H1 (cell line): Measurements from ENCODE around the gene STXBP5. TPM values are rescaled to one million over a fixed set of nuclear protein-coding genes. Genes with fewer than 3 reads are reported as not detected.

Source experiments
- CTCF ChIA-PET: fragments of 300-600 bp; sonication (Branson Sonifier 250); formaldehyde crosslinking; loops from one replicate; lab custom pipeline; 2021; ENCODE audit not compliant: partially characterized antibody; lab: Charles Lee
- POLR2A ChIA-PET: fragments of 300-600 bp; sonication (Branson Sonifier 250); formaldehyde crosslinking; loops from one replicate; lab custom pipeline; 2021; ENCODE audit warnings: inconsistent platforms; ENCODE audit not compliant: partially characterized antibody; lab: Charles Lee
- DNase-seq, 2 experiments: peaks; one replicate each; pipeline versions ENCODE4 v3.0.0 to v3.0.0-alpha.2; 2010 to 2022; ENCODE audit warnings: low spot score in 2 of 2, low read depth in 1 of 2, mixed read lengths in 1 of 2
- FAIRE-seq: peaks from 2 replicates; lab custom pipeline; 2011; peaks lifted over from hg19 to GRCh38; lab: Jason Lieb, UNC
- H2AFZ ChIP-seq: 2 replicates; pipeline ENCODE4 v1.8.1; 2012; ENCODE audit warnings: low read length, inconsistent platforms
- H2AK5ac ChIP-seq: 2 replicates; pipeline ENCODE4 v1.6.1; 2013; ENCODE audit warnings: low read depth, low read length
- H2BK120ac ChIP-seq: replicated peaks from 2 replicates; pipeline ENCODE3; 2013; ENCODE audit warnings: low read depth, low read length, inconsistent platforms
- H2BK12ac ChIP-seq: 2 replicates; pipeline ENCODE4 v1.6.1; 2013; ENCODE audit warnings: low read depth, low read length
- H2BK15ac ChIP-seq: 2 replicates; pipeline ENCODE4 v1.6.1; 2013; ENCODE audit warnings: low read length
- H2BK20ac ChIP-seq: 2 replicates; pipeline ENCODE4 v1.6.1; 2013; ENCODE audit warnings: low read length
- H2BK5ac ChIP-seq: 2 replicates; pipeline ENCODE4 v1.6.1; 2013; ENCODE audit warnings: low read depth, low read length
- H3K14ac ChIP-seq: 2 replicates; pipeline ENCODE4 v1.6.1; 2013; ENCODE audit warnings: inconsistent platforms; ENCODE audit not compliant: insufficient read length
- H3K18ac ChIP-seq: 2 replicates; pipeline ENCODE4 v1.6.1; 2013; ENCODE audit warnings: low read length; ENCODE audit errors: extremely low read depth
- H3K23ac ChIP-seq: 2 replicates; pipeline ENCODE4 v1.6.1; 2013; ENCODE audit warnings: inconsistent platforms; ENCODE audit not compliant: insufficient read length
- H3K23me2 ChIP-seq: 2 replicates; pipeline ENCODE4 v1.6.1; 2013; ENCODE audit warnings: low read depth, low read length
- H3K27ac ChIP-seq: 2 replicates; pipeline ENCODE4 v1.6.1; 2011; ENCODE audit warnings: low read depth, low read length, inconsistent platforms
- H3K27me3 ChIP-seq, 4 experiments: replicated peaks in 1 of 4; 1 replicate in 1 of 4; 2 replicates in 3 of 4; pipeline versions ENCODE4 v1.6.1 to v1.8.1; 2011 to 2013; ENCODE audit warnings: low read length in 3 of 4, mild to moderate bottlenecking in 3 of 4, inconsistent platforms in 2 of 4, mixed read lengths in 2 of 4, moderate library complexity in 1 of 4; ENCODE audit not compliant: control insufficient read depth in 3 of 4, insufficient read depth in 3 of 4; ENCODE audit errors: extremely low read depth in 1 of 4
- H3K36me3 ChIP-seq, 4 experiments: 2 replicates each; pipeline versions ENCODE4 v1.6.1 to v1.8.1; 2011 to 2013; ENCODE audit warnings: mild to moderate bottlenecking in 4 of 4, low read length in 3 of 4, moderate library complexity in 2 of 4, control low read depth in 1 of 4, inconsistent platforms in 1 of 4; ENCODE audit not compliant: insufficient read depth in 4 of 4, control insufficient read depth in 2 of 4
- H3K4ac ChIP-seq: replicated peaks from 2 replicates; pipeline ENCODE3; 2013; ENCODE audit warnings: low read length, low read depth, mixed read lengths, inconsistent platforms; ENCODE audit not compliant: insufficient read length
- H3K4me1 ChIP-seq, 4 experiments: replicated peaks in 1 of 4; 1 replicate in 1 of 4; 2 replicates in 3 of 4; pipeline versions ENCODE4 v1.6.1 to v1.8.1; 2011 to 2013; ENCODE audit warnings: low read length in 3 of 4, inconsistent platforms in 2 of 4, mixed read lengths in 1 of 4; ENCODE audit not compliant: insufficient read depth in 4 of 4, control insufficient read depth in 3 of 4
- H3K4me2 ChIP-seq, 2 experiments: 2 replicates each; pipeline versions ENCODE4 v1.6.1 to v1.8.1; 2011 to 2013; ENCODE audit warnings: low read depth in 2 of 2, low read length in 2 of 2, control low read depth in 1 of 2, inconsistent platforms in 1 of 2, mild to moderate bottlenecking in 1 of 2; ENCODE audit not compliant: insufficient read depth in 1 of 2
- H3K4me3 ChIP-seq, 4 experiments: fragments of 200-600, 300-600 bp in 1 of 4; sonication (generic), shearing (Covaris generic), sonication (Bioruptor Twin) in 1 of 4; 2 replicates each; pipeline versions ENCODE4 v1.5.1 to v1.8.1; 2011 to 2016; ENCODE audit warnings: low read length in 4 of 4, low read depth in 3 of 4, control low read depth in 2 of 4, inconsistent platforms in 2 of 4, mild to moderate bottlenecking in 2 of 4, mixed read lengths in 1 of 4, moderate library complexity in 1 of 4; ENCODE audit not compliant: insufficient read depth in 2 of 4; ENCODE audit errors: extremely low read depth in 1 of 4
- H3K56ac ChIP-seq: replicated peaks from 2 replicates; pipeline ENCODE3; 2013; ENCODE audit warnings: low read depth, mild to moderate bottlenecking, mixed read lengths, low read length, inconsistent platforms; ENCODE audit not compliant: insufficient read length
- H3K79me1 ChIP-seq: 2 replicates; pipeline ENCODE4 v1.6.1; 2013; ENCODE audit warnings: low read depth, low read length, control low read depth
- H3K79me2 ChIP-seq, 2 experiments: 2 replicates each; pipeline versions ENCODE4 v1.6.1 to v1.8.1; 2012 to 2013; ENCODE audit warnings: low read length in 2 of 2, mild to moderate bottlenecking in 2 of 2, inconsistent platforms in 1 of 2; ENCODE audit not compliant: insufficient read depth in 2 of 2, control insufficient read depth in 1 of 2
- H3K9ac ChIP-seq, 4 experiments: replicated peaks in 1 of 4; 1 replicate in 1 of 4; 2 replicates in 3 of 4; pipeline versions ENCODE4 v1.6.1 to v1.8.1; 2011 to 2013; ENCODE audit warnings: low read depth in 3 of 4, low read length in 3 of 4, control low read depth in 2 of 4, mild to moderate bottlenecking in 2 of 4, moderate library complexity in 2 of 4, inconsistent platforms in 1 of 4; ENCODE audit errors: extremely low read depth in 1 of 4
- H3K9me3 ChIP-seq, 2 experiments: 2 replicates each; pipeline versions ENCODE4 v1.6.1 to v1.8.1; 2012 to 2013; ENCODE audit warnings: mild to moderate bottlenecking in 2 of 2, moderate library complexity in 2 of 2, control low read depth in 1 of 2, inconsistent platforms in 1 of 2, low read depth in 1 of 2, low read length in 1 of 2, mixed read lengths in 1 of 2; ENCODE audit not compliant: insufficient read depth in 2 of 2
- H4K20me1 ChIP-seq, 2 experiments: replicated peaks in 1 of 2; 2 replicates each; pipeline versions ENCODE3 to v1.8.1; 2011 to 2013; ENCODE audit warnings: inconsistent platforms in 2 of 2, low read length in 2 of 2, mild to moderate bottlenecking in 1 of 2; ENCODE audit not compliant: insufficient read depth in 2 of 2, control insufficient read depth in 1 of 2
- H4K5ac ChIP-seq: 2 replicates; pipeline ENCODE4 v1.6.1; 2013; ENCODE audit warnings: low read length, low read depth, mixed read lengths, inconsistent platforms; ENCODE audit not compliant: insufficient read length
- H4K8ac ChIP-seq: 2 replicates; pipeline ENCODE4 v1.8.0; 2013; ENCODE audit warnings: mild to moderate bottlenecking, moderate library complexity, low read length, inconsistent platforms; ENCODE audit not compliant: insufficient read depth; ENCODE audit errors: extremely low read depth
- H4K91ac ChIP-seq: replicated peaks from 2 replicates; pipeline ENCODE3; 2013; ENCODE audit warnings: low read length, mixed read lengths, inconsistent platforms; ENCODE audit not compliant: insufficient read length
- BRCA1 ChIP-seq: IDR thresholded peaks from 2 replicates; pipeline ENCODE4 v1.6.1; 2012; ENCODE audit warnings: low read depth, low read length, improper control_type of control experiment
- CREB1 ChIP-seq: IDR thresholded peaks from 2 replicates; pipeline ENCODE4 v1.6.1; 2012; ENCODE audit warnings: inconsistent platforms
- CTBP2 ChIP-seq: IDR thresholded peaks from 2 replicates; pipeline ENCODE4 v1.7.0; 2011; ENCODE audit warnings: borderline replicate concordance, mild to moderate bottlenecking, moderate library complexity, mixed read lengths, low read length; ENCODE audit not compliant: insufficient read depth, insufficient read length
- KDM5A ChIP-seq: fragments of 200-600 bp; IDR thresholded peaks from 2 replicates; pipeline ENCODE4 v1.7.1; 2012; ENCODE audit warnings: mild to moderate bottlenecking, low read length, inconsistent platforms, mixed read lengths
- NRF1 ChIP-seq: IDR thresholded peaks from 2 replicates; pipeline ENCODE4 v1.6.1; 2011; ENCODE audit warnings: mild to moderate bottlenecking, low read depth, low read length, improper control_type of control experiment
- POLR2A ChIP-seq, 2 experiments: IDR thresholded peaks; 1 replicate in 1 of 2; 2 replicates in 1 of 2; pipeline ENCODE4 v1.6.1; 2011; ENCODE audit warnings: low read depth in 2 of 2, low read length in 2 of 2, mild to moderate bottlenecking in 2 of 2; ENCODE audit errors: control extremely low read depth in 1 of 2
- RNF2 ChIP-seq: fragments of 200-900, 300-1000 bp; sonication (generic); IDR thresholded peaks from 2 replicates; pipeline ENCODE4 v1.7.1; 2016; ENCODE audit warnings: borderline replicate concordance, low read depth, mild to moderate bottlenecking, antibody characterized with exemption, low read length; ENCODE audit not compliant: poor library complexity, severe bottlenecking; ENCODE audit errors: missing control alignments
- SAP30 ChIP-seq: fragments of 300-600 bp; sonication (generic); IDR thresholded peaks from 2 replicates; pipeline ENCODE4 v1.7.1; 2012; ENCODE audit warnings: low read length, moderate library complexity, mild to moderate bottlenecking, inconsistent platforms; ENCODE audit not compliant: insufficient read depth, insufficient replicate concordance
- SP2 ChIP-seq: IDR thresholded peaks from 2 replicates; pipeline ENCODE4 v1.6.1; 2012; ENCODE audit warnings: mild to moderate bottlenecking, low read length, inconsistent platforms
- TAF7 ChIP-seq: optimal IDR thresholded peaks from 2 replicates; pipeline ENCODE3; 2011; ENCODE audit warnings: low read depth, mild to moderate bottlenecking, inconsistent platforms, low read length, moderate library complexity, borderline replicate concordance
- TBP ChIP-seq: IDR thresholded peaks from 2 replicates; pipeline ENCODE4 v1.6.1; 2011; ENCODE audit warnings: low read depth, low read length, improper control_type of control experiment
- TEAD4 ChIP-seq: IDR thresholded peaks from 2 replicates; pipeline ENCODE4 v1.6.1; 2012; ENCODE audit warnings: low read depth, low read length, inconsistent platforms, mixed read lengths
- YY1 ChIP-seq: IDR thresholded peaks from 2 replicates; pipeline ENCODE4 v1.6.1; 2011; ENCODE audit warnings: low read depth, mild to moderate bottlenecking, low read length
- WGBS, 2 experiments: shearing (Covaris generic) in 1 of 2; methylation state at CpG; one replicate each; pipeline versions ENCODE4 v1.1.6 to v1.1.7; 2013 to 2015; ENCODE audit warnings: low lambda C conversion rate in 2 of 2, mixed read lengths in 2 of 2, inconsistent platforms in 1 of 2, low coverage in 1 of 2, missing lambda C conversion rate in 1 of 2; ENCODE audit not compliant: insufficient replicate concordance in 2 of 2, insufficient coverage in 1 of 2, insufficient read length in 1 of 2; ENCODE audit errors: extremely low coverage in 1 of 2, missing lambda C conversion rate in 1 of 2; 5-methylcytosine and 5-hydroxymethylcytosine counted together
- polyA plus RNA-seq, 7 experiments: library from polyadenylated mRNA; depleted of rRNA in 3 of 7; stranded (reverse) in 5 of 7; unstranded in 2 of 7; fragments of >200 nt in 5 of 7; fragments of 200-250 nt in 2 of 7; gene quantifications; 1 replicate in 5 of 7; 2 replicates in 1 of 7; 4 replicates in 1 of 7; pipeline versions ENCODE4 v1.2.1 to v1.2.3, GENCODE V29; 2011 to 2013; ENCODE audit warnings: missing spikeins in 2 of 7, mixed read lengths in 2 of 7
- total RNA-seq: library from RNA; stranded (reverse); fragmentation: NEBNext Ultra II Directional; extraction: Animal tissue kit (Norgen Biotek cat#: 25700); gene quantifications from 2 replicates; pipeline ENCODE4 v1.2.1, GENCODE V29; 2021
- TF ChIP-seq, protein P1 (sequence below): IDR thresholded peaks from 2 replicates; pipeline ENCODE4 v1.6.1; 2011; ENCODE audit warnings: low read length, improper control_type of control experiment

STXBP5 gene
- total and polyA plus RNA-seq, 2 of the 8 experiments (the other 6 are each of a cell fraction or from before 2014, with no cell fraction given), result 2.7 to 10.8 TPM

DNA sequence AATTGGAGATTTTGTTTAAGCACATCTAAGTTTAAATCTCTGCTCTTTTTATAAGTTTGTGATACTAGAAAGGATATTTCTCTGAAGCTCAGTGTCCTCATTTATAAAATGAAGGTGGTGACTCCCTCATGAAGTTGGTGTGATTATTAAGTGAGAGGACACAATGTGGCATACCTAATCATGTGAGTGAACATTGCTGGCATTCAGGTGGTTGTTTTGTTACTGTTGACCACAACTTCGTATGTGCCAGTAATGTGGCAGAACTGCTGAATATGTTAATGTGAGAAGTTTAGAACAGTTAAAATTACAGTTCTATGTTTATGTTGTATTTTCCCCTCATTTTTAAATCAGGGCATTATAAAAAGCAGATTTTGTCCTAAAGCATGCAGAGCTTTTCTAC lies 127.2 kb downstream of the STXBP5 start:
- no peak overlapping the region for H4K91ac ChIP-seq
- FAIRE-seq, result no peak
- H3K23ac ChIP-seq, result no peak overlapping the region
- no peak overlapping the region for H3K4me2 ChIP-seq
- H3K56ac ChIP-seq, result no peak overlapping the region
- no peak overlapping the region for H2BK12ac ChIP-seq
- no peaks in the 10 kb centered on the region for H3K79me2 ChIP-seq
- H4K8ac ChIP-seq, result no peak overlapping the region
- no peak overlapping the region for H2AK5ac ChIP-seq
- H3K14ac ChIP-seq, result no peak overlapping the region
- no peak overlapping the region for H2AFZ ChIP-seq
- CTCF ChIA-PET, result interaction anchor here (0.6 to 0.8 kb wide), 2 partner anchors 49 to 267 kb away, joined by 3 to 5 read pairs; no protein-coding TSS in a partner anchor
- H3K27ac ChIP-seq, result no peak overlapping the region
- H2BK20ac ChIP-seq, result no peak overlapping the region
- H4K20me1 ChIP-seq, result no peaks in the 10 kb centered on the region
- H2BK5ac ChIP-seq, result no peak overlapping the region
- H2BK120ac ChIP-seq, result no peak overlapping the region
- no peak overlapping the region for H3K18ac ChIP-seq
- no peaks in the 10 kb centered on the region for H3K27me3 ChIP-seq
- no peaks in the 10 kb centered on the region for H3K23me2 ChIP-seq
- no peak overlapping the region for H3K4ac ChIP-seq
- 93% methylated on average over 1 of the region's 1 CpG; no CpG with 5 or more reads in 1 of the 2 experiments for WGBS, 2 experiments
- no peaks in the 10 kb centered on the region for H3K9me3 ChIP-seq
- no peak overlapping the region for H2BK15ac ChIP-seq
- H3K9ac ChIP-seq, result no peak overlapping the region
- no peak for DNase-seq
- no peaks in the 10 kb centered on the region for H3K79me1 ChIP-seq
- TF ChIP-seq CREB1 (no peak), BRCA1 (no peak), SP2 (no peak), RNF2 (no peak), TBP (no peak), CTBP2 (no peak), NRF1 (no peak), SAP30 (no peak), TAF7 (no peak), KDM5A (no peak), YY1 (no peak), TEAD4 (no peak), POLR2A (IDR thresholded peaks at IDR 0.05; ENCODE audit: control extremely low read depth in 1 of 2, low read depth in 2 of 2, low read length in 2 of 2) (no peak)
- TF ChIP-seq, protein P1, sequence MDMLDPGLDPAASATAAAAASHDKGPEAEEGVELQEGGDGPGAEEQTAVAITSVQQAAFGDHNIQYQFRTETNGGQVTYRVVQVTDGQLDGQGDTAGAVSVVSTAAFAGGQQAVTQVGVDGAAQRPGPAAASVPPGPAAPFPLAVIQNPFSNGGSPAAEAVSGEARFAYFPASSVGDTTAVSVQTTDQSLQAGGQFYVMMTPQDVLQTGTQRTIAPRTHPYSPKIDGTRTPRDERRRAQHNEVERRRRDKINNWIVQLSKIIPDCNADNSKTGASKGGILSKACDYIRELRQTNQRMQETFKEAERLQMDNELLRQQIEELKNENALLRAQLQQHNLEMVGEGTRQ, result no peak
- no peaks in the 10 kb centered on the region; a peak in 1 of 8 replicates for H3K36me3 ChIP-seq
- no peaks in the 10 kb centered on the region for H3K4me1 ChIP-seq
- H4K5ac ChIP-seq, result no peak overlapping the region
- no peak overlapping the region for H3K4me3 ChIP-seq
- POLR2A ChIA-PET, result no interaction called here
